ENCODE data around the gene CDY1.
"Not testable (repeated sequence)": the region's sequence is repeated elsewhere in the genome, so short reads cannot be mapped to it uniquely, and the experiment has no call there.

The CDY1 gene, protein sequence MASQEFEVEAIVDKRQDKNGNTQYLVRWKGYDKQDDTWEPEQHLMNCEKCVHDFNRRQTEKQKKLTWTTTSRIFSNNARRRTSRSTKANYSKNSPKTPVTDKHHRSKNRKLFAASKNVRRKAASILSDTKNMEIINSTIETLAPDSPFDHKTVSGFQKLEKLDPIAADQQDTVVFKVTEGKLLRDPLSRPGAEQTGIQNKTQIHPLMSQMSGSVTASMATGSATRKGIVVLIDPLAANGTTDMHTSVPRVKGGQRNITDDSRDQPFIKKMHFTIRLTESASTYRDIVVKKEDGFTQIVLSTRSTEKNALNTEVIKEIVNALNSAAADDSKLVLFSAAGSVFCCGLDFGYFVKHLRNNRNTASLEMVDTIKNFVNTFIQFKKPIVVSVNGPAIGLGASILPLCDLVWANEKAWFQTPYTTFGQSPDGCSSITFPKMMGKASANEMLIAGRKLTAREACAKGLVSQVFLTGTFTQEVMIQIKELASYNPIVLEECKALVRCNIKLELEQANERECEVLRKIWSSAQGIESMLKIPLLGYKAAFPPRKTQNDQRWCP

DNA sequence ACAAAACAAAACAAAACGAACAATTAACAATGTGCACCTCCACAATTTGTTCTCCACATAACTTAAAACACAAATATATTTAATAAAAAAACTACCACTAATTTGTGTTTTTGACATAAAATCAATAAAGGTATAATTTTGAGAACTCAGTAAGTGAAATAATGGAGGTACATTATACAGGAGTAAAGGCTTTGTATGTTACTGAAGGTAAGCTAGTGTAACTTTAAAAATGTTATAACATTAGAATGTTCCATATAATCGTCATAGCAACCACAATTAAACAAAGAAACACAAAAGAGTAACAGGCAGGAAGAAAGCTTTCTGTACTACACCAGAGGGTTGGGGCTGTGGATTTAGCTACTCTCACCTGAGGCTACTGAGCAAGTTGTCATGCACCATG is at the start of gene CDY1:
CDY1 (plus strand) TSS at position 301 of the 400 bp plus-strand sequence. CDS start 326 bp downstream, outside the sequence.
- not testable (repeated sequence) for DNase-seq (ENCODE audit: low read depth in 2 of 2)

DNA sequence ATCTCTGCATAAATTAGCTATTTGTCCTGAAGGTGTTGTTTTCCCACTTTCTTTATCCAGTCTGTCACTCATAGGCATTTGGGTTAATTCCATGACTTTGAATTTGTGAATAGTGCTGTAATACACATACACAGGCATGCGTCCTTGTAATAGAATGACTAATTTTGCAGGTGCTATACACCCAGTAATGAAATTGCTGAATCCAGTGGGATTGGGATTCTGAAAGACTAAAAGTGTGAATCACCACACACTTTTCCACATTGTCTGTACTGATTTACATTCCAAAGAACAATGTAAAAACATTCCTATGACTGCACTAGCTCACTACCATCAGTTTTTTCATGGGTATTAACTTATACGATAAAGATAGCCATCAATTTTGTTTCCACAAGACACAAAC is 28.6 kb upstream of the CDY1 start:
- not testable (repeated sequence) for DNase-seq (ENCODE audit: low read depth in 2 of 2)

DNA sequence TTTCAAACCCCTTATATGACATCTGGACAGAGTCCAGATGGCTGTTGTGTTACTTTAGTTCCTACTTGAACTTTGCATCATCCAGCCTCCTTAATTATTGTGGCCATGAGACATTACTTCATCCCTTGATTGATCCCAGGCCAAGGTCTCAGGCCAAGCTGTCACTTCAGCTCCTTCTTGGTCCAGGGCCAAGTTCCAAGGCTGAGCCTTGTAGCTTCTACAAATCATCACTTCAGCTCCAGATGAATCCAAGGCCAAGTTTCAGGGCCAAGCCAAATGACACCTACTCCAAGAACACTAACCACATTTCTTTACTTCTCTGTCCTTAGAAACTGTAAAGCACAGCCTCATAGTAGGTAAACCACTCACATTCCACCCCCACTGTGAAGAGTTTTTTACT is 1.7 kb upstream of the CDY1 start:
- DNase-seq (ENCODE audit: low read depth in 2 of 2): not testable (repeated sequence)

DNA sequence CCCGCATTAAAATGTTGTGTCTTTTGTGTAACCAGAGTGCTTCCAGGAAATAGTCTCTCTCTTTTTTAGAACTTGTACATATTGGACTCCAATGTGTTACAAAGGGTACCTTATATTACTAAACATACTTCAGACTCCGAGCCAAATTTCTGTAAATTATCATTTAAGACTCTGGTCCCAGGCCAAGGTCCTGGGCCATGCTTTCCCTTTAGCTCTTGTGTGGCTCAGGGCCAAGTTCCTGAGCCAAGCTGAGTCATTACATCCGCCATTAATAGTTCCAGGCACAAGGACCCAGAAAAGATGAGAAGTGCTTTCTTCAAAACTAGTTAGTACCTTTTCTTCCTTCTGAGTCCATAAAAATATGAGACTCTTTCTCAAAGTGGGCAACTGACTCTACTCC is 4.6 kb downstream of the CDY1 start:
- DNase-seq (ENCODE audit: low read depth in 2 of 2): not testable (repeated sequence)

DNA sequence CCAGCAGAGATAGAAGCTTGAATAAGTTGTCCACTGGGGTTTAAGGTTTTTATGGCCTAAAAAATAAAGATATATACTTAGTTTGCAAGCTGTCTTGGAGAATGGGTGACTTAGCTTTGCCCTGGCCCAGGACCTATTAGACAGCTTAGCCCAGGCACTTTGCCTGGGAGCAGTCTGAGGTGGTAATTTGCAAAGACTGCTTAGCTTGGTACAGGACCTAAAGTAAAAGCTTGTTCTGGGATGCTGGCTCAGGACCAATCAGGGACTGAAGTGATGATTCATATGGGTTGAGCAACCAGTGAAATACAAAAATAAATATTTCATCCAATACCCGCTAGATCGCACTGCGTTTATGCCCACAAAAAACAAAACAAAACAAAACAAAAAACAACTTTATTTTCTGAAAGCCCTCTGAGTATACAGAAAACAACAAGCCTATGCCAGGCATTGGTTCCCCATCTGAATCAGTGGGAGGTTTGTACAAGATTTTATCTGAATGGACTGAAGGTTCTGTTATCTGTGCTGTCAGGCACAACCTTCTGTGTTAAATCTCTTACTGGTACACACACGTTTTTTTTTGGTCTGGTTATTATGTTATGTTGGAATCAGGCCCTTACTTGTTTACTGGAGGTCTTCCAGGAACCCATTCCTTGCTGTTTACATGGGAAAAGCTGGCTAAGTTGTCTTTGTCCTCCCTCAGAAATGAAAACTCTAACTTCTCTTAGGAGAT is 8.6 kb downstream of the CDY1 start:
- not testable (repeated sequence) for DNase-seq (ENCODE audit: low read depth in 2 of 2)

DNA sequence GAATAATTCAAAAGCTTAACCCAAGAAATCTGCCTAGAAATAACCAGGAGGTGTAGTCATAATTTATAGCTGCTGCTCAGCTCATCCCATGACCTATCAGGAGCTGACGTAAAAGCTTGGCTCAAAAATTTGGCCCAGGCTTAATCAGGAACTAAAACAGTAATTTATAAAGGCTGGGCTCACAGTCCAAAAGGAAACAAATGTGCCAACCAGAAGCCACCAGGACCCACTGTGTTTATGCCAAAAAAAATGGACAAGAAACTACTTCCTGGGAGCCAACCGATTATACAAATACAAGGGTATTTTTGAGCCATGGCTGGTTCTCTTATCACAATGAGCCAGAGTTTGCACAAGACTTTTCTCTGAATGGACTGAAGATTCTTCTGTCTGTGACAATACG is 17.9 kb downstream of the CDY1 start:
- not testable (repeated sequence) for DNase-seq (ENCODE audit: low read depth in 2 of 2)

DNA sequence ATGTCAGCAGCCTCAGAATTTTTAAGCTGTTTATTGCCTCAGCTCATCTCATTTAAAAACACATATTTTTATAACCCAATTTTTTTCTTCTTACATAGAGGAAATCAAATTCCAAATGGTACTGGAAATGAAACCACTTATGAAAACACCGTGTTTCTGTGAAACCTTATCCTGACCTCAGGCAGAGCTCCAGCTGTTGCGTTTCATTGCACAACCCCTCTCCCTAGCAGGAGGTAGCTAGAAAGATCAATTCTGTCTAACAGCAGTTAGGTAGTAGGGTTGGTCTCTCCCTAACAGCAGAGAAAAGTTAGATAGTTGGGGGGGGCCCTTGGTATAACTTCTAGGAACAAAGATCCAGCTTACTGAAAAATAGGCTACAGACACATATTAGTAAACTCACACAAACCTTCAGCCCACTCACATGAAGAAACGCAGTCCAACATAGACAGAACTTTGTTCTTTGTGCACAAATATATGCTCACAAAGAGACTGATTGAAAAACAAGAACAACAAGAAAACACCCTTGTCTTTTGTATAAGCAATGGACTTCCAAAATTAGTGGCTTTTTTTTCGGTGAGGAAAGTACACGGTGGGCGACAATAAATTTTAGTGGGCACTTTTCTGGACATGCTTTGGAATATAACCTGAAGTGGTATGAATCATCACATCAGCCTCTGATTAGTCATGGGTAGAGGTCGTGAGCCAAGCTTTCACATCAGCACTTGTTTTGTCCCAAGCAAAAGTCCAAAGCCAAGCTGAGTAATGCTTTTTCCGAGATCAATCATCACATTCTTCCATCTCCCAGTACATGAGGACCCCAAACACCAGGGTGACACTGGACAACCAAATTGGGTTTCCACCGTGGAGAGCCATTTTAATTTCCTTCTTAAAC is 21.4 kb downstream of the CDY1 start:
- DNase-seq (ENCODE audit: low read depth in 2 of 2): not testable (repeated sequence)

All from fibroblast of skin of left quadriceps (primary cell).